Caki2 (cell line): ENCODE results near the gene TJP3. TPM values are rescaled to one million over a fixed set of nuclear protein-coding genes. Genes with fewer than 3 reads are reported as not detected.

Experiments
- DNase-seq: peaks from one replicate; pipeline ENCODE4 v3.0.0-alpha.2; 2015; ENCODE audit warnings: low read depth
- in situ Hi-C: cut with HindIII; loops from 2 replicates; pipeline ENCODE4 v1.10.0; 2016; ENCODE audit warnings: low sequenced_read_pairs, low pct_unique_long_range_greater_than_20kb, mixed read lengths
- total RNA-seq: library from RNA; depleted of rRNA; stranded (reverse); fragments of >200 nt; shearing (Covaris generic); gene quantifications from 2 replicates; pipeline ENCODE4 v1.2.3, GENCODE V29; 2014; ENCODE audit warnings: low replicate concordance

TJP3 gene
- total RNA-seq, 1 experiment from 2014 or later = 2.7 TPM

GRCh38 chr19:3771000-3771905, 63.1 kb downstream of the TJP3 start:
- DNase-seq = no peak
- in situ Hi-C loops = no loop called here

- no peak for DNase-seq
- in situ Hi-C loops = no loop called here
Measured at GRCh38 chr19:3771906-3772455, 63.8 kb downstream of the TJP3 start, which contains the start of gene RAX2. RAX2 (minus strand) TSS chr19:3772228; CDS start chr19:3771742, 486 bp downstream.

GRCh38 chr19:3773814-3774515, 65.8 kb downstream of the TJP3 start:
- no peak for DNase-seq
- in situ Hi-C loops = no loop called here

GRCh38 chr19:3774621-3775373, 66.6 kb downstream of the TJP3 start:
- no peak for DNase-seq
- in situ Hi-C loops = no loop called here

- DNase-seq = no peak
- in situ Hi-C loops = no loop called here
Measured at GRCh38 chr19:3775374-3775711, 67.2 kb downstream of the TJP3 start.

GRCh38 chr19:3775831-3776230, 67.6 kb downstream of the TJP3 start:
- in situ Hi-C loops = no loop called here
- DNase-seq = no peak

- in situ Hi-C loops = no loop called here
- DNase-seq = no peak
Measured at GRCh38 chr19:3776479-3777040, 68.4 kb downstream of the TJP3 start.

- DNase-seq = no peak
- in situ Hi-C loops = no loop called here
Measured at GRCh38 chr19:3778104-3778867, 70.1 kb downstream of the TJP3 start.

- no peak for DNase-seq
- in situ Hi-C loops = no loop called here
Measured at GRCh38 chr19:3778899-3779723, 70.9 kb downstream of the TJP3 start.

GRCh38 chr19:3780786-3781304, 72.7 kb downstream of the TJP3 start:
- in situ Hi-C loops = no loop called here
- DNase-seq = no peak

GRCh38 chr19:3781603-3782002, 73.4 kb downstream of the TJP3 start:
- in situ Hi-C loops = no loop called here
- DNase-seq = no peak

- in situ Hi-C loops = no loop called here
- DNase-seq = no peak
Measured at GRCh38 chr19:3782330-3782729, 74.1 kb downstream of the TJP3 start.

GRCh38 chr19:3782903-3783302, 74.7 kb downstream of the TJP3 start:
- in situ Hi-C loops = no loop called here
- no peak for DNase-seq

GRCh38 chr19:3783660-3784584, 75.7 kb downstream of the TJP3 start:
- in situ Hi-C loops = no loop called here
- DNase-seq = no peak

- in situ Hi-C loops = no loop called here
- no peak for DNase-seq
Measured at GRCh38 chr19:3784607-3785450, 76.6 kb downstream of the TJP3 start.
